Endothelial cell of umbilical vein (primary cell): ENCODE results near the gene CCR5AS.

Source experiments
- CTCF ChIP-seq, 2 donors: IDR thresholded peaks; 1 replicate in 1 of 2; 2 replicates in 1 of 2; pipeline ENCODE4 v1.5.1; 2011; ENCODE audit warnings: low read length in 2 of 2, mild to moderate bottlenecking in 2 of 2, moderate library complexity in 2 of 2, control low read depth in 1 of 2, inconsistent platforms in 1 of 2, low read depth in 1 of 2; ENCODE audit not compliant: insufficient read depth in 1 of 2; ENCODE audit errors: extremely low read depth in 1 of 2
- EZH2 ChIP-seq: IDR thresholded peaks from 2 replicates; pipeline ENCODE4 v1.6.1; 2012; ENCODE audit warnings: borderline replicate concordance, low read depth, mild to moderate bottlenecking, moderate library complexity, low read length, inconsistent platforms; ENCODE audit not compliant: severe bottlenecking
- JUN ChIP-seq: IDR thresholded peaks from 2 replicates; pipeline ENCODE4 v1.6.1; 2011; ENCODE audit warnings: borderline replicate concordance, low read depth; ENCODE audit not compliant: insufficient read length, insufficient read depth
- MAX ChIP-seq: IDR thresholded peaks from 2 replicates; pipeline ENCODE4 v1.6.1; 2011; ENCODE audit not compliant: insufficient read depth, insufficient read length
- MYC ChIP-seq: IDR thresholded peaks from one replicate; pipeline ENCODE4 v1.6.1; 2011; ENCODE audit warnings: mild to moderate bottlenecking, low read depth, low read length
- POLR2A ChIP-seq: IDR thresholded peaks from 2 replicates; pipeline ENCODE4 v1.6.1; 2012; ENCODE audit warnings: low read depth, mild to moderate bottlenecking, control low read depth, low read length
- POLR2AphosphoS5 ChIP-seq: IDR thresholded peaks from 2 replicates; pipeline ENCODE4 v1.6.1; 2012; ENCODE audit warnings: low read depth, mild to moderate bottlenecking, control low read depth, low read length, moderate library complexity; ENCODE audit not compliant: insufficient read depth

- no peak for TF ChIP-seq CTCF (IDR thresholded peaks at IDR 0.05; ENCODE audit: extremely low read depth in 1 of 2, insufficient read depth in 1 of 2, low read depth in 1 of 2, low read length in 2 of 2)
- no peak for TF ChIP-seq EZH2
- no peak for TF ChIP-seq POLR2AphosphoS5
- TF ChIP-seq POLR2A = no peak
- TF ChIP-seq MAX = no peak
- no peak for TF ChIP-seq MYC
- no peak for TF ChIP-seq JUN
Observed at GRCh38 chr3:46438831-46439230, 32.0 kb upstream of the CCR5AS start.
